ENCODE results near the gene DNAI4. TPM values are rescaled to one million over a fixed set of nuclear protein-coding genes. Genes with fewer than 3 reads are reported as not detected.
"Not testable (repeated sequence)": the region's sequence is repeated elsewhere in the genome, so short reads cannot be mapped to it uniquely, and the experiment has no call there.

The DNAI4 gene
- total RNA-seq, 2 donors from 2014 or later: 1.9 to 5.9 TPM

DNA sequence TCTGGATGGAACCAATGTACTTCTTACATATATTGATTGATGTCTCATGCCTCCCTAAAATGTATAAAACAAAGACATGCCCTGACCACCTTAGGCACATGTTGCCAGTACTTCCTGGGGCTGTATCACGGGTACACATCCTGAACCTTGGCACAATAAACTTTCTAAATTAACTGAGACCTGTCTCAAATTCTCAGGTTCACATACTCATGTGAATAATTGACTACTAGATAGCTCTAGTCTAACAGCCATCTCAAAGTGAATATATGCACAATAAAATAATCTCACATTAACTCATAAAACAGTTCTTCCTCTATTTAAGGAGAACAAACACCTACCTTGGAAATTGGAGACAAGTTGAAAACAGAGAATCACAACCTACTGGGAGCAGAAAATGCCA lies 5.6 kb downstream of the DNAI4 start:
- H3K27me3 ChIP-seq (replicated peaks; ENCODE audit: insufficient read depth): no peaks in the 10 kb centered on the region
- no peak overlapping the region for H3K4me3 ChIP-seq
- no peaks in the 10 kb centered on the region for H3K36me3 ChIP-seq
- no peak overlapping the region for H3K27ac ChIP-seq
- no peak for DNase-seq (ENCODE audit: low spot score)
- TF ChIP-seq, protein P1, sequence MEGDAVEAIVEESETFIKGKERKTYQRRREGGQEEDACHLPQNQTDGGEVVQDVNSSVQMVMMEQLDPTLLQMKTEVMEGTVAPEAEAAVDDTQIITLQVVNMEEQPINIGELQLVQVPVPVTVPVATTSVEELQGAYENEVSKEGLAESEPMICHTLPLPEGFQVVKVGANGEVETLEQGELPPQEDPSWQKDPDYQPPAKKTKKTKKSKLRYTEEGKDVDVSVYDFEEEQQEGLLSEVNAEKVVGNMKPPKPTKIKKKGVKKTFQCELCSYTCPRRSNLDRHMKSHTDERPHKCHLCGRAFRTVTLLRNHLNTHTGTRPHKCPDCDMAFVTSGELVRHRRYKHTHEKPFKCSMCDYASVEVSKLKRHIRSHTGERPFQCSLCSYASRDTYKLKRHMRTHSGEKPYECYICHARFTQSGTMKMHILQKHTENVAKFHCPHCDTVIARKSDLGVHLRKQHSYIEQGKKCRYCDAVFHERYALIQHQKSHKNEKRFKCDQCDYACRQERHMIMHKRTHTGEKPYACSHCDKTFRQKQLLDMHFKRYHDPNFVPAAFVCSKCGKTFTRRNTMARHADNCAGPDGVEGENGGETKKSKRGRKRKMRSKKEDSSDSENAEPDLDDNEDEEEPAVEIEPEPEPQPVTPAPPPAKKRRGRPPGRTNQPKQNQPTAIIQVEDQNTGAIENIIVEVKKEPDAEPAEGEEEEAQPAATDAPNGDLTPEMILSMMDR (IDR thresholded peaks at IDR 0.05): no peak
- ATAC-seq (ENCODE audit: insufficient number of reproducible peaks, low FRiP score, low read depth): no peak
- H3K9me3 ChIP-seq: no peaks in the 10 kb centered on the region
- H3K4me1 ChIP-seq (ENCODE audit: control insufficient read depth in 1 of 2, low read depth in 2 of 2): peaks cover 8 to 17% of the 10 kb centered on the region in 2 donors

DNA sequence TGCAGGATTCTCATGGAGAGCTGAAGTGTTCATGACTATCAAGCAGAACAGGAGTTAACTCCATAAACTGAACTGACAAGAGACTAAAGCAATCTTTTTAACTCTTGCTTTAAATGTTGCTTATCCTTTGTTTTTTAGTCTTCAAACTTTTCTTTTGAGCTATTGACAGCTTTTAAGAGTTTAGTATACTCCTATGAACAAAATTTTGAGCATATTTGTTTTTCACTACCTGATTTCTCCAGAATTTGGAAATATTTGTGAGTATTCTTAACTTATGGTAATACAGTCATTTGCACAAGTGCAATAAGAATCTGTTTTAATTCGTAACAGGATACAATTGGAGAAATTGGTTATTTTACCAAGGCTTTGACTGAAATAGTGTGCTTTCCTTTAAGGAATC lies 7.2 kb downstream of the DNAI4 start:
- peaks cover 2 to 5% of the 10 kb centered on the region in 2 donors for H3K4me1 ChIP-seq (ENCODE audit: control insufficient read depth in 1 of 2, low read depth in 2 of 2)
- DNase-seq (ENCODE audit: low spot score) (no peak), ATAC-seq (ENCODE audit: insufficient number of reproducible peaks, low FRiP score, low read depth) (no peak)
- no peaks in the 10 kb centered on the region for H3K27me3 ChIP-seq (replicated peaks; ENCODE audit: insufficient read depth)
- no peak overlapping the region for H3K4me3 ChIP-seq
- H3K9me3 ChIP-seq: no peaks in the 10 kb centered on the region
- H3K27ac ChIP-seq: no peak overlapping the region
- no peaks in the 10 kb centered on the region for H3K36me3 ChIP-seq
- TF ChIP-seq, protein P1 (IDR thresholded peaks at IDR 0.05): no peak

DNA sequence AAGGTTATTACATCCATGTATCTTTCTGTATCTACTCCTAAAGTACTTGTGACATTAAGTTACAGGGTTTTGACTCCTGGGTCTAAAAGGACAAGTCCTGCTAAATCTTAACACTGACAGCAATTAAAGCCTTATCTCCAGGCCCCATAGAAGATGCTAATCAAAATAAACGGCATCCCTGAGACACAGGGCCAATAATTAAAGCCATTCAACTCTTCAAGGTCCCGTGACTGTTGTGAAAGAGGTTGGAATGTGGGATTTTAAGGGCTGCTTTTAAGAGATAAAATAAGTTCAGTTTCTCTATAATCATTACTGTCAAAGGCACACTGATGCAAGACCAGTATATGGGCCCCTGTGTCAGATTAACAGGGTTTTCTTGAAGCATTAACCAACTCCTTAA lies 8.3 kb downstream of the DNAI4 start:
- Histone ChIP-seq H3K27me3 (replicated peaks; ENCODE audit: insufficient read depth) (no peaks in the 10 kb centered on the region), H3K36me3 (no peaks in the 10 kb centered on the region), H3K9me3 (no peaks in the 10 kb centered on the region), H3K27ac (no peak overlapping the region), H3K4me3 (no peak overlapping the region), H3K4me1 (ENCODE audit: control insufficient read depth in 1 of 2, low read depth in 2 of 2) (peaks cover 2 to 5% of the 10 kb centered on the region in 2 donors)
- no peak for ATAC-seq (ENCODE audit: insufficient number of reproducible peaks, low FRiP score, low read depth)
- DNase-seq (ENCODE audit: low spot score): no peak
- TF ChIP-seq, protein P1 (IDR thresholded peaks at IDR 0.05): no peak

DNA sequence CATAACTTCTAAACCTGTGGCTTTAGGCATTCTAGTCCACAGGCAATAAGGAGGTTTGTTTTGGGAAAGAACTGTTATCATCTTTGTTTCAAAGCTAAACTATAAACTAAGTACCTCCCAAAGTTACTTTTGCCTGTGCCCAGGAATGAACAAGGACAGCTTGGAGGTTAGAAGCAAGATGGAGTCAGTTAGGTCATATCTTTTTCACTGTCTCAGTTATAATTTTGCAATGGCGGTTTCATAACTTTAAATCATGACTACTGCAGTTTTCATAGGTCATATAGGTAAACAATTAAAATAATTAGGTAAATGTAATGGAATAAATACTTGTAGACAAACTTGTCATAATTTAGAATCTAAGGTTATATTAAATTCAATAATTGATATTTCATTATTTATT lies 9.5 kb downstream of the DNAI4 start:
- not testable (repeated sequence) for H3K9me3 ChIP-seq; H3K4me1 ChIP-seq (ENCODE audit: control insufficient read depth in 1 of 2, low read depth in 2 of 2); H3K27me3 ChIP-seq (replicated peaks; ENCODE audit: insufficient read depth); H3K4me3 ChIP-seq; H3K27ac ChIP-seq; ATAC-seq (ENCODE audit: insufficient number of reproducible peaks, low FRiP score, low read depth); DNase-seq (ENCODE audit: low spot score); H3K36me3 ChIP-seq

DNA sequence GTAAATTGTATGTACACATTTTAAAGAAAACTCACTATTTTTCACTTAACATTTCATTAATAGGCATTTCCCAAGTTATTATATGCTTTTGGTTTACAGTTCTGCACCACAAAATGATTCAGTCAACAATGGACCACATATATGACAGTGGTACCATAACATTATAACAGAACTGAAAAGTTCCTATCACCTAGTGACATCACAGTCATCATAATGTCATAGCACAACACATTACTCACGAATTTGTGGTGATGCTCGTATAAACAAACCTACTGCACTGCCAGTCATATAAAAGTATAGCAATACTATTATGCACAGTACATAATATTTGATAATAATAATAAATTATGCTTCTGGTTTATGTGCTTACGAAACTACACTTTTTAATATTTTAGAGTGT lies 30.9 kb downstream of the DNAI4 start:
- Histone ChIP-seq H3K4me3 (no peak overlapping the region), H3K27ac (no peak overlapping the region), H3K9me3 (no peaks in the 10 kb centered on the region), H3K27me3 (replicated peaks; ENCODE audit: insufficient read depth) (no peaks in the 10 kb centered on the region), H3K36me3 (no peaks in the 10 kb centered on the region), H3K4me1 (ENCODE audit: control insufficient read depth in 1 of 2, low read depth in 2 of 2) (no peaks in the 10 kb centered on the region)
- TF ChIP-seq, protein P1 (IDR thresholded peaks at IDR 0.05): no peak
- ATAC-seq (ENCODE audit: insufficient number of reproducible peaks, low FRiP score, low read depth) (no peak), DNase-seq (ENCODE audit: low spot score) (no peak)

DNA sequence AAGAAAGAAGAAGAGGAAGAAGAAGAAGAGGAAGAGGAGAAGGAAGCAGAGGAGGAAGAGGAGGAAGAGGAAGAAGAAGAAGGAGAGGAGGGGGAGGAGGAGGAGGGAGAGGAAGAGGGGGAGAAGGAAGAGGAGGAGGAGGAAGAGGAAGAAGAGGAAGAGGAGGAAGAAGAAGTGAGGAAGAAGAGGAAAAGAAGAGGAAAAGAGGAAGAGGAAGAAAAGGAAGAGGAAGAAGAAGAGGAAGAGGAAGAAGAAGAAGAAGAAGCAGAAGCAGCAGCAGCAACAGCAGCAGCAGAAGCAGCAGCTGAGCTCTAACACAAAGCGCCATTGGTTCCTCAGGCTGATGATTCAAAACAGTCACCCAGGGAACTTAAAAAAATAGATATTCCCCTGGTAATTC lies 34.0 kb downstream of the DNAI4 start:
- H3K4me3 ChIP-seq: no peak overlapping the region
- H3K9me3 ChIP-seq: no peaks in the 10 kb centered on the region
- H3K27me3 ChIP-seq (replicated peaks; ENCODE audit: insufficient read depth): no peaks in the 10 kb centered on the region
- no peak for DNase-seq (ENCODE audit: low spot score)
- H3K4me1 ChIP-seq (ENCODE audit: control insufficient read depth in 1 of 2, low read depth in 2 of 2): no peaks in the 10 kb centered on the region
- TF ChIP-seq, protein P1 (IDR thresholded peaks at IDR 0.05): no peak
- no peaks in the 10 kb centered on the region for H3K36me3 ChIP-seq
- ATAC-seq (ENCODE audit: insufficient number of reproducible peaks, low FRiP score, low read depth): no peak
- no peak overlapping the region for H3K27ac ChIP-seq

All from thoracic aorta (tissue), 2 donors.